A172 (cell line): ENCODE measurements around the gene GRK5. TPM values are rescaled to one million over a fixed set of nuclear protein-coding genes. Genes with fewer than 3 reads are reported as not detected.

Experiments used
- DNase-seq: peaks from one replicate; pipeline ENCODE4 v3.0.0-alpha.2; 2015; ENCODE audit warnings: low spot score
- total RNA-seq: library from RNA; depleted of rRNA; stranded (reverse); fragments of >200 nt; shearing (Covaris generic); gene quantifications from 2 replicates; pipeline ENCODE4 v1.2.3, GENCODE V29; 2014; rRNA removed

GRK5 gene
- total RNA-seq, 1 experiment from 2014 or later, result 13.0 TPM

DNA sequence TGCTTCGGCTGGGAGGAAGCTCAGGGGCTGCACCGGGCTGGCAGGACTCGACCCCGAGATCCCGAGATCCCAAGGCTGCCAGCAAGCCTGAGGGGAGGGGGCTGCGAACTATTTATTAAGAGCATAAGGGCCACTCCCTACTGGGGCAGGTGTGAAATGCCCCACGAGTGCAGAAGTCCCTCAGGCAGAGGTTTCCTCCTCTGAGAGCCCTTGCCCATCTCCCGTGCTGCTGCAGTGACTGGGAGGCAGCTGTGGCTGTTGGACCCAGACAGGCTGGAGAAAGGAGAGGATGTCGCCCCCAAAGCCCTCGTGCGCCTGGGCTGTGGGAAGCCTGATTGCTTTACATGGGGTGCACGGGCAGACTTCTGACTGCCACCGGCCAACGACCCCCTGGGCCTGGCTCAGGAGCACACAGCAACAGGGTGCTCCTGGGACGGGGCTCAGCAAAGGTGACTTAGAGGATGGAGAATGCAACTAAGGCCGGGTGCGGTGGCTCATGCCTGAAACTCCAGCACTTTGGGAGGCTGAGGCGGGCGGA lies 295.3 kb downstream of the GRK5 start:
- no peak for DNase-seq

DNA sequence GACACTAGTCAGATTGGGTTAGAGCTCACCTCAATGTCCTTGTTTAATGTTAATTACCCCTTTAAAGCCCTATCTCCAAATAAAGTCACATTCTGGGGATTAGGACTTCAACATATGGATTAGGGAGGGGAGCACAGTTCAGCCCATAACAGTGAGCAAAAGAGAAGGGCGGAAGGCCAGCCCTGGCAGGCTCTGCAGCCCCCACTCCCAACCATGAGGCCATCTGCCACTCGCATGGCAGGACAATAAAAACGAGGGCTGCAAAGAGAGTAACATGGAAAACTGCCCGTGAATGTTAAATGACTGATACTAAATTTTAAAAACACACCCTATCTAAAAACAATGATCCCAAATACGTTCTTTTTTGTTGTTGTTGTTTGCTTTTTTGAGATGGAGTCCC lies 296.4 kb downstream of the GRK5 start:
- no peak for DNase-seq

DNA sequence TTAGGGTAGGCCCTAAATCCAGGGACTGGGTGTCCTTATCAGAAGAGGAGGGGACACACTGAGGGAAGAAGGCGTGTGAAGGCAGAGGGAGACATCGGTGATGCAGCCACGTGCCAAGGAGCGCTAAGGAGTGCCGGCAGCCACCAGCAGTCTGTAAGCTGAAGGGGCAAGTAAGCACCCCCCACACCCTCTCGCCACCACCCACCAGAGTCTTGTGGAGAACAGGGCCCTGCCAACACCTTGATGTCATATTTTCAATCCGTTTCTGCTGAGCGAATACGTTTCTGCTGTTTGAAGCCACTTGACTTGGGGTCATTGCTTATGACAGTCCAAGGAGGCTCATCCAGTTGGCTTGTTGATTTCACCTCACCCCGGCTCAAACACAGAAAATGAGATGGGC lies 297.3 kb downstream of the GRK5 start:
- DNase-seq, result no peak

DNA sequence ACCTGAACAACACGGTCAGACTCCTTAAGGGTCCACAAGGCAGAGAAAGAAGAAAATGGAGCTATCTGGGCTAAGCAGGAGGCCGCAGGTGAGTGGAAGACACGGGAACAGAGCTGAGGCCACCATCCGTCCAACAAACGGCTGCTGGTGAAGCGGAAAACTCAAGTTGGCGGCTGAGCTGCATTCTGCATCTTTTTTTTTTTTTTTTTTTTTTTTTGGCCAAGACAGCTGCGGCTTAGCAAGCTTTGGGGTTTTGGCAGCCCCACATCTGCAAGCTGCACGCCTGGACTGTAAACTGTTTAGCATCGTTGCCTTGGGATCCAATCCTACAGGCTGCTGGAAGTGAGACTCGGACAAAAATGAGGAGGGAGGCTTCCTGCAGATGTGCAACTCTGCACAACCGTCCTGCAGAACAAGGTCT lies 297.8 kb downstream of the GRK5 start:
- DNase-seq, result no peak

Other genes with a start within 250 kb of the GRK5 start
- gene NANOS1, start 177.9 kb upstream of the GRK5 start, total RNA-seq, result 1.3 TPM in 2 replicates
- gene EIF3A, start 126.8 kb upstream of the GRK5 start, total RNA-seq, result 89.1 and 99.4 TPM in 2 replicates
- gene DENND10, start 103.5 kb upstream of the GRK5 start, total RNA-seq, result 111 and 134 TPM in 2 replicates
- gene SFXN4, start 41.9 kb upstream of the GRK5 start, total RNA-seq, result 35.0 and 40.7 TPM in 2 replicates
- gene PRDX3, start 28.8 kb upstream of the GRK5 start, total RNA-seq, result 407 and 411 TPM in 2 replicates